VCaP (cell line): Measurements from ENCODE around the gene TSSC4.

Experiments
- H3K27ac ChIP-seq: fragments of 450-650 bp; 2 replicates; pipeline ENCODE4 v1.5.1; 2017
- TF ChIP-seq, protein P1 (sequence below): fragments of 450-650 bp; conservative IDR thresholded peaks from 2 replicates; pipeline ENCODE4 v1.5.1; 2017; ENCODE audit warnings: mild to moderate bottlenecking, moderate library complexity

Gene TSSC4

DNA sequence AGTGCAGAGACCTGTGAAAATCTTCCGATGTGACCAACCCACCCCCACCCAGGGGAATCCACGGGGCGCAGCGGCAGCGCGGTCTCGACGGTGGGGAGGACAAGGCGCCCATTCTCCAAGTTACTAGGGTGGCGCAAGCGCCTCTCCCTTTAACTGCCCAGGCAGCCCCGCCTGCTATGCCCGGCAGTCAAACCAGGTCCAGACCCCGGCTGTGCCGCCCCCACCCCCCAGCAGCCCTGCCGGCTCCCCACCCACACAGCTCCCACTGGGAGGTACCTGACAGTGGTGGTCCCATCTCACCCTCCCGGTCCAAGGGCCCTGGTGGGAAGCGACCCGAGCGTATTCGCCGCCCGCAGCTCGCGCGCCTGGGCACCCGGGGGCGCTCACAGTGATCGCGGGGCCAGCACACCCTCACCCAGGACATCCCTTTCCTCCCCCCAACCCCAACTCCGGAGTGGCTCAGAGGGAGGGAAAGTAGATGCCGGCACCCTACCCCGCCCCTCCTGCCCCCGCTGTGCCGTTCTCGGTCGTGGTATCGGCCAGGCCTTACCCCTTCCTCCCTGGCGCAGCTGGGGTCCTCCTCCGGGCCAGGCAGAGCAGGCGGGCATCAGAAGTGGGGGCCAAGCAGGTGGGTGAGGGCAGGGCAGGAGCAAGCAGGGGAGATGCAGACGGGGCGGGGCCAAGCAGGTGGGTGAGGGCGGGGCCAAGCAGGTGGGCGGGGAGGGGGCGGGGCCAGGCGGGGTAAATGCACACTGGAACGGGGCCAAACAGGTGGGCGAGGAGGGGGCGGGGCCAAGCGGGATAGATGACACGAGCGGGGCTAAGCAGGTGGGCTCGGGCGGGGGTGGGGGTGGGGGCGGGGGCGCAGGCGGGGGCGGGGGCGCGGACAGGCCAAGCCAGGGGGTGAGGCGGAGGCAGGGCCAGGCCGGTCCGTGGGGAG is 43.6 kb downstream of the TSSC4 start, which contains the start of gene TRPM5:
Gene TRPM5, minus strand, starts transcription at position 634 of the 940 bp plus-strand sequence. CDS start 21,478 bp downstream, outside the sequence.
- TF ChIP-seq, protein P1, sequence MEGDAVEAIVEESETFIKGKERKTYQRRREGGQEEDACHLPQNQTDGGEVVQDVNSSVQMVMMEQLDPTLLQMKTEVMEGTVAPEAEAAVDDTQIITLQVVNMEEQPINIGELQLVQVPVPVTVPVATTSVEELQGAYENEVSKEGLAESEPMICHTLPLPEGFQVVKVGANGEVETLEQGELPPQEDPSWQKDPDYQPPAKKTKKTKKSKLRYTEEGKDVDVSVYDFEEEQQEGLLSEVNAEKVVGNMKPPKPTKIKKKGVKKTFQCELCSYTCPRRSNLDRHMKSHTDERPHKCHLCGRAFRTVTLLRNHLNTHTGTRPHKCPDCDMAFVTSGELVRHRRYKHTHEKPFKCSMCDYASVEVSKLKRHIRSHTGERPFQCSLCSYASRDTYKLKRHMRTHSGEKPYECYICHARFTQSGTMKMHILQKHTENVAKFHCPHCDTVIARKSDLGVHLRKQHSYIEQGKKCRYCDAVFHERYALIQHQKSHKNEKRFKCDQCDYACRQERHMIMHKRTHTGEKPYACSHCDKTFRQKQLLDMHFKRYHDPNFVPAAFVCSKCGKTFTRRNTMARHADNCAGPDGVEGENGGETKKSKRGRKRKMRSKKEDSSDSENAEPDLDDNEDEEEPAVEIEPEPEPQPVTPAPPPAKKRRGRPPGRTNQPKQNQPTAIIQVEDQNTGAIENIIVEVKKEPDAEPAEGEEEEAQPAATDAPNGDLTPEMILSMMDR: no peak
- peak within 1 kb of the TSS; percentile 75 for H3K27ac ChIP-seq

GRCh38 chr11:2444821-2445745 is 44.5 kb downstream of the TSSC4 start, which contains the start of gene KCNQ1:
Gene KCNQ1 (plus strand): TSS chr11:2445008. CDS start chr11:2445099, 91 bp downstream.
- H3K27ac ChIP-seq: peak within 1 kb of the TSS; percentile 75
- TF ChIP-seq, protein P1: peak; percentile 32

GRCh38 chr11:2445746-2446551 is 45.4 kb downstream of the TSSC4 start:
- TF ChIP-seq, protein P1: no peak
- H3K27ac ChIP-seq: peak overlapping the region; percentile 75

GRCh38 chr11:2446590-2447252 is 46.2 kb downstream of the TSSC4 start:
- peak overlapping the region; percentile 75; the same call in 1 of the 2 replicates for H3K27ac ChIP-seq
- TF ChIP-seq, protein P1: no peak

- no peak overlapping the region for H3K27ac ChIP-seq
- TF ChIP-seq, protein P1: no peak
These were observed 46.9 kb downstream of the TSSC4 start for GRCh38 chr11:2447253-2447950.
